B cell (primary cell): ENCODE results near the gene RPL39L.

ENCODE experiments used
- EZH2 ChIP-seq: IDR thresholded peaks from 2 replicates; pipeline ENCODE4 v1.6.1; 2012; ENCODE audit warnings: borderline replicate concordance, low read depth, mild to moderate bottlenecking, moderate library complexity, low read length; ENCODE audit not compliant: insufficient read depth, poor library complexity, severe bottlenecking
- TF ChIP-seq, protein P1 (sequence below): fragments of 200-600 bp; IDR thresholded peaks from one replicate; pipeline ENCODE4 v1.8.0; 2022; ENCODE audit warnings: antibody characterized with exemption, mild to moderate bottlenecking

GRCh38 chr3:187080799-187081450 is 58.4 kb downstream of the RPL39L start:
- TF ChIP-seq, protein P1, sequence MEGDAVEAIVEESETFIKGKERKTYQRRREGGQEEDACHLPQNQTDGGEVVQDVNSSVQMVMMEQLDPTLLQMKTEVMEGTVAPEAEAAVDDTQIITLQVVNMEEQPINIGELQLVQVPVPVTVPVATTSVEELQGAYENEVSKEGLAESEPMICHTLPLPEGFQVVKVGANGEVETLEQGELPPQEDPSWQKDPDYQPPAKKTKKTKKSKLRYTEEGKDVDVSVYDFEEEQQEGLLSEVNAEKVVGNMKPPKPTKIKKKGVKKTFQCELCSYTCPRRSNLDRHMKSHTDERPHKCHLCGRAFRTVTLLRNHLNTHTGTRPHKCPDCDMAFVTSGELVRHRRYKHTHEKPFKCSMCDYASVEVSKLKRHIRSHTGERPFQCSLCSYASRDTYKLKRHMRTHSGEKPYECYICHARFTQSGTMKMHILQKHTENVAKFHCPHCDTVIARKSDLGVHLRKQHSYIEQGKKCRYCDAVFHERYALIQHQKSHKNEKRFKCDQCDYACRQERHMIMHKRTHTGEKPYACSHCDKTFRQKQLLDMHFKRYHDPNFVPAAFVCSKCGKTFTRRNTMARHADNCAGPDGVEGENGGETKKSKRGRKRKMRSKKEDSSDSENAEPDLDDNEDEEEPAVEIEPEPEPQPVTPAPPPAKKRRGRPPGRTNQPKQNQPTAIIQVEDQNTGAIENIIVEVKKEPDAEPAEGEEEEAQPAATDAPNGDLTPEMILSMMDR: no peak
- TF ChIP-seq EZH2: no peak
